H9 (cell line): ENCODE measurements around the gene KLHL1. TPM values are rescaled to one million over a fixed set of nuclear protein-coding genes. Genes with fewer than 3 reads are reported as not detected.

Experiments
- DNase-seq: peaks from one replicate; pipeline ENCODE4 v3.0.0-alpha.2; 2017
- H2AFZ ChIP-seq: one replicate; pipeline ENCODE4 v1.6.1; 2013; ENCODE audit warnings: mild to moderate bottlenecking, low read length, control low read depth, moderate library complexity
- H2AK5ac ChIP-seq: 2 replicates; pipeline ENCODE4 v1.6.1; 2013; ENCODE audit warnings: low read length, control low read depth, mixed read lengths; ENCODE audit not compliant: insufficient read length
- H2BK120ac ChIP-seq: one replicate; pipeline ENCODE4 v1.6.1; 2013; ENCODE audit warnings: low read depth, mild to moderate bottlenecking, low read length, control low read depth, inconsistent platforms; ENCODE audit not compliant: poor library complexity, severe bottlenecking
- H2BK12ac ChIP-seq: 2 replicates; pipeline ENCODE4 v1.6.1; 2013; ENCODE audit warnings: low read length, control low read depth, mixed read lengths, low read depth; ENCODE audit not compliant: insufficient read length
- H2BK15ac ChIP-seq: 2 replicates; pipeline ENCODE4 v1.6.1; 2013; ENCODE audit warnings: low read depth, low read length, control low read depth
- H2BK20ac ChIP-seq: one replicate; pipeline ENCODE4 v1.6.1; 2013; ENCODE audit warnings: low read depth, mild to moderate bottlenecking, low read length, control low read depth, inconsistent platforms; ENCODE audit not compliant: poor library complexity, severe bottlenecking
- H2BK5ac ChIP-seq: 2 replicates; pipeline ENCODE4 v1.6.1; 2013; ENCODE audit warnings: low read length, control low read depth, mixed read lengths; ENCODE audit not compliant: insufficient read length
- H3K14ac ChIP-seq: 2 replicates; pipeline ENCODE4 v1.6.1; 2013; ENCODE audit warnings: low read length, control low read depth; ENCODE audit not compliant: insufficient read depth
- H3K18ac ChIP-seq: 2 replicates; pipeline ENCODE4 v1.6.1; 2013; ENCODE audit warnings: low read depth, mild to moderate bottlenecking, mixed read lengths, low read length, control low read depth; ENCODE audit not compliant: insufficient read length
- H3K23ac ChIP-seq: 2 replicates; pipeline ENCODE4 v1.6.1; 2013; ENCODE audit warnings: low read length, control low read depth, mixed read lengths, low read depth; ENCODE audit not compliant: insufficient read length
- H3K23me2 ChIP-seq: 2 replicates; pipeline ENCODE4 v1.6.1; 2013; ENCODE audit warnings: low read depth, mild to moderate bottlenecking, mixed read lengths, low read length, control low read depth; ENCODE audit not compliant: insufficient read length, poor library complexity, severe bottlenecking
- H3K27ac ChIP-seq: 2 replicates; pipeline ENCODE4 v1.5.1; 2013; ENCODE audit warnings: low read length, control low read depth, mixed read lengths, low read depth; ENCODE audit not compliant: insufficient read length
- H3K27me3 ChIP-seq: 2 replicates; pipeline ENCODE4 v1.6.1; 2013; ENCODE audit warnings: low read length, control low read depth, inconsistent platforms; ENCODE audit not compliant: insufficient read depth
- H3K4ac ChIP-seq: 2 replicates; pipeline ENCODE4 v1.6.1; 2013; ENCODE audit warnings: low read depth, mild to moderate bottlenecking, control low read depth, inconsistent platforms, low read length, moderate library complexity
- H3K4me1 ChIP-seq: 2 replicates; pipeline ENCODE4 v1.6.1; 2013; ENCODE audit warnings: low read length, control low read depth, inconsistent platforms; ENCODE audit not compliant: insufficient read depth
- H3K4me2 ChIP-seq: 2 replicates; pipeline ENCODE4 v1.6.1; 2013; ENCODE audit warnings: low read length, control low read depth, mixed read lengths; ENCODE audit not compliant: insufficient read length, insufficient read depth
- H3K56ac ChIP-seq: 2 replicates; pipeline ENCODE4 v1.6.1; 2013; ENCODE audit warnings: low read depth, mild to moderate bottlenecking, mixed read lengths, low read length, control low read depth; ENCODE audit not compliant: insufficient read length
- H3K79me1 ChIP-seq: 2 replicates; pipeline ENCODE4 v1.6.1; 2013; ENCODE audit warnings: low read depth, mild to moderate bottlenecking, moderate library complexity, low read length, control low read depth, inconsistent platforms; ENCODE audit not compliant: insufficient read depth, poor library complexity, severe bottlenecking
- H3K79me2 ChIP-seq: 2 replicates; pipeline ENCODE4 v1.6.1; 2013; ENCODE audit warnings: low read length, control low read depth, inconsistent platforms; ENCODE audit not compliant: insufficient read depth
- H3K9ac ChIP-seq: 2 replicates; pipeline ENCODE4 v1.6.1; 2013; ENCODE audit warnings: low read length, control low read depth, mixed read lengths; ENCODE audit not compliant: insufficient read length; ENCODE audit errors: extremely low read depth
- H3K9me3 ChIP-seq: one replicate; pipeline ENCODE4 v1.6.1; 2013; ENCODE audit warnings: low read depth, low read length, inconsistent platforms; ENCODE audit not compliant: control insufficient read depth
- H3T11ph ChIP-seq: one replicate; pipeline ENCODE4 v1.6.1; 2013; ENCODE audit warnings: mild to moderate bottlenecking, low read length, control low read depth, inconsistent platforms
- H4K20me1 ChIP-seq: one replicate; pipeline ENCODE4 v1.6.1; 2013; ENCODE audit not compliant: control insufficient read depth, insufficient read length, insufficient read depth
- H4K5ac ChIP-seq: 2 replicates; pipeline ENCODE4 v1.6.1; 2013; ENCODE audit warnings: low read depth, mild to moderate bottlenecking, mixed read lengths, low read length, control low read depth; ENCODE audit not compliant: insufficient read length
- H4K8ac ChIP-seq: replicated peaks from 2 replicates; pipeline ENCODE4 v1.6.1; 2013; ENCODE audit warnings: low read length, control low read depth, mixed read lengths, low read depth; ENCODE audit not compliant: insufficient read length
- H4K91ac ChIP-seq: 2 replicates; pipeline ENCODE4 v1.6.1; 2013; ENCODE audit warnings: low read depth, mild to moderate bottlenecking, moderate library complexity, mixed read lengths, low read length, control low read depth; ENCODE audit not compliant: insufficient read length
- H3K27ac Mint-ChIP-seq, 3 experiments: 2 replicates in 2 of 3; 3 replicates in 1 of 3; pipeline ENCODE4 v1.8.0; 2020 to 2021; ENCODE audit warnings: mixed read lengths in 3 of 3, mild to moderate bottlenecking in 1 of 3, moderate library complexity in 1 of 3
- H3K27me3 Mint-ChIP-seq: 2 replicates; pipeline ENCODE4 v1.8.0; 2021; ENCODE audit warnings: low read depth, mild to moderate bottlenecking, moderate library complexity, mixed read lengths
- H3K36me3 Mint-ChIP-seq, 3 experiments: 2 replicates in 2 of 3; 3 replicates in 1 of 3; pipeline ENCODE4 v1.8.0; 2020 to 2021; ENCODE audit warnings: low read depth in 3 of 3, mixed read lengths in 3 of 3; ENCODE audit not compliant: insufficient read depth in 1 of 3
- H3K4me1 Mint-ChIP-seq, 2 experiments: 2 replicates each; pipeline ENCODE4 v1.8.0; 2020; ENCODE audit warnings: mixed read lengths in 2 of 2
- H3K4me3 Mint-ChIP-seq, 2 experiments: 2 replicates in 1 of 2; 3 replicates in 1 of 2; pipeline ENCODE4 v1.8.0; 2020 to 2021; ENCODE audit warnings: mild to moderate bottlenecking in 2 of 2, mixed read lengths in 2 of 2, moderate library complexity in 1 of 2
- H3K9me3 Mint-ChIP-seq, 2 experiments: 2 replicates in 1 of 2; 3 replicates in 1 of 2; pipeline ENCODE4 v1.8.0; 2020; ENCODE audit warnings: mild to moderate bottlenecking in 2 of 2, mixed read lengths in 2 of 2, moderate library complexity in 1 of 2
- WGBS: extraction: QIAGEN DNeasy Blood & Tissue Kit; methylation state at CpG from one replicate; pipeline ENCODE4 v1.1.7; 2013; ENCODE audit warnings: missing lambda C conversion rate, low lambda C conversion rate, mixed read lengths; ENCODE audit not compliant: insufficient read length; ENCODE audit errors: extremely low coverage; 5-methylcytosine and 5-hydroxymethylcytosine counted together
- total RNA-seq: library from RNA; stranded (reverse); gene quantifications from 2 replicates; pipeline ENCODE4 v1.2.1, GENCODE V29; 2021
- TF ChIP-seq, protein P1 (sequence below): fragments of 200-600 bp; sonication (generic); conservative IDR thresholded peaks from 3 replicates; pipeline ENCODE4 v1.8.0; 2021; ENCODE audit warnings: antibody characterized with exemption, mild to moderate bottlenecking

KLHL1 gene
- total RNA-seq, 1 experiment from 2014 or later: not detected

DNA sequence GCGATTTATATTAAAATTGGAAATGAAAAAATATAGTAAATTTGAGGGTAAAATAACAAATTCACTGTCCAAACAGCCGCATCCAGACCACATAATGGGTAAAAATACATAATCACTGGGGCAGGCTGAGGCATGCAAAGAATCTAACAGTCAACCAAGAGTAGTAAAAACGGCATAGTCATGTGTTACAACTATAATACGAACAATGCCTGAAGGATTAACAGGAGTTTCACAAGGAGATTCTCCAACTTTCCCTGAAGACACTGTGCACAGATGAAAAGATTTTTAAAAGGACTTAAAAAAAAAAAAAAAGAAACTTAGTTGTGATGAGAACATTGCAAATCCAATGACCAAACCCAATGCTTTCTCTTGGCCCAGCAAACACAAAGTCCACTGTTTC lies 21.0 kb downstream of the KLHL1 start:
- DNase-seq: no peak
- Histone ChIP-seq H3K18ac (no peak overlapping the region), H3K56ac (no peak overlapping the region), H4K5ac (no peak overlapping the region), H3K9ac (no peak overlapping the region), H2BK15ac (no peak overlapping the region), H3K27ac (no peak overlapping the region), H3K4me2 (no peak overlapping the region), H2AK5ac (no peak overlapping the region), H2BK5ac (no peak overlapping the region), H4K91ac (no peak overlapping the region), H3K4me1 (no peaks in the 10 kb centered on the region), H4K8ac (no peak overlapping the region), H2BK12ac (no peak overlapping the region), H3K9me3 (no peaks in the 10 kb centered on the region), H3K23ac (no peak overlapping the region), H2AFZ (no peak overlapping the region), H3K23me2 (no peaks in the 10 kb centered on the region), H2BK120ac (no peak overlapping the region), H3K27me3 (no peaks in the 10 kb centered on the region), H2BK20ac (no peak overlapping the region), H3T11ph (no peak overlapping the region), H3K4ac (no peak overlapping the region), H3K79me1 (no peaks in the 10 kb centered on the region), H3K79me2 (no peaks in the 10 kb centered on the region), H4K20me1 (no peaks in the 10 kb centered on the region), H3K14ac (no peak overlapping the region)
- no peak overlapping the region for H3K27ac Mint-ChIP-seq
- no CpG with 5 or more reads among the region's 4 CpGs for WGBS
- no peaks in the 10 kb centered on the region for H3K9me3 Mint-ChIP-seq
- H3K4me1 Mint-ChIP-seq: peaks cover 6 to 9% of the 10 kb centered on the region in 2 experiments
- no peaks in the 10 kb centered on the region for H3K27me3 Mint-ChIP-seq
- no peak overlapping the region for H3K4me3 Mint-ChIP-seq
- no peaks in the 10 kb centered on the region for H3K36me3 Mint-ChIP-seq
- TF ChIP-seq, protein P1, sequence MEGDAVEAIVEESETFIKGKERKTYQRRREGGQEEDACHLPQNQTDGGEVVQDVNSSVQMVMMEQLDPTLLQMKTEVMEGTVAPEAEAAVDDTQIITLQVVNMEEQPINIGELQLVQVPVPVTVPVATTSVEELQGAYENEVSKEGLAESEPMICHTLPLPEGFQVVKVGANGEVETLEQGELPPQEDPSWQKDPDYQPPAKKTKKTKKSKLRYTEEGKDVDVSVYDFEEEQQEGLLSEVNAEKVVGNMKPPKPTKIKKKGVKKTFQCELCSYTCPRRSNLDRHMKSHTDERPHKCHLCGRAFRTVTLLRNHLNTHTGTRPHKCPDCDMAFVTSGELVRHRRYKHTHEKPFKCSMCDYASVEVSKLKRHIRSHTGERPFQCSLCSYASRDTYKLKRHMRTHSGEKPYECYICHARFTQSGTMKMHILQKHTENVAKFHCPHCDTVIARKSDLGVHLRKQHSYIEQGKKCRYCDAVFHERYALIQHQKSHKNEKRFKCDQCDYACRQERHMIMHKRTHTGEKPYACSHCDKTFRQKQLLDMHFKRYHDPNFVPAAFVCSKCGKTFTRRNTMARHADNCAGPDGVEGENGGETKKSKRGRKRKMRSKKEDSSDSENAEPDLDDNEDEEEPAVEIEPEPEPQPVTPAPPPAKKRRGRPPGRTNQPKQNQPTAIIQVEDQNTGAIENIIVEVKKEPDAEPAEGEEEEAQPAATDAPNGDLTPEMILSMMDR: no peak
